GM12872 (cell line): Measurements from ENCODE around the gene TBXAS1.

Source experiments
- TF ChIP-seq, protein P1 (sequence below): IDR thresholded peaks from 3 replicates; pipeline ENCODE4 v1.5.1; 2011; ENCODE audit warnings: low read depth, mild to moderate bottlenecking, low read length, moderate library complexity; ENCODE audit not compliant: insufficient read depth

Gene TBXAS1

DNA sequence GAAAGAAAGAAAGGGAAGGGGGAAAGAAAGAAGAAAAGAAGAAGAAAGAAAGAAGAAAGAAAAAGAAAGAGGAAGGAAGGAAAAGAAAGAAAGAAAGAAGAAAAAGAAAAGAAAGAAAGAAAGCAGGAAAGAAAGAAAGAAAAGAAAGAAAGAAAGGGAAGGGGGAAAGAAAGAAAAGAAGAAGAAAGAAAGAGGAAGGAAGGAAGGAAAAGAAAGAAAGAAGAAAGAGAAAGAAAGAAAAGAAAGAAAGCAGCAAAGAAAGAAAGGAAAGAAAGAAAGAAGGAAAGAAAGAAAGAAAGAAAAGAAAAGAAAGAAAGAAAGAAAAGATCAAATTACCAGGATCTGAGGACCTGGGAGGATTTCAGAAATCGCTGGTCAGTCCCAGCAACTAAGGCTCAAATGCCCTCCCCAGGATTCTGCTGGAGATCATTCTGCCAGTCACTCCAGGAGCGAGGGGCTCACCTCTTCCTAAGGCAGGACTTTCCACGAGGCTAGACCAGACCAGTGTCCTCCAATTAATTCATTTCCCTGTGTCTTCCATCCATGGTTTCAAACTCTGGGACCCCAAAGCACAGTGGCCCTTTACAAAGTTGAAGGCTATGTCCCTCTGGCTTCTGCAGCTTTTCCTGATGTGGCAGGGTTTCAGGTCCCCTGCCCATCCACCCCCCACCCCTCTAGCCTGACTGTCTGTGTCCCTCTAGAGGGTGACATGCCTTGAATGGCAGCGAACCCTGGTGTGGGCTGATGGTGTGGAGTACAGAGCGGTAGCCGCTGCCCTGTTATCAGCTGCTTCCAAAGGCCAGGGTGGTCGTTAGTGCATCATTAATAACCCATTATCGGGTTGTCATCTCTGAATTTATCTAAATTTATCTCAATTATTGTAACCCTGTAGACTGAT lies 155.8 kb downstream of the TBXAS1 start:
- TF ChIP-seq, protein P1, sequence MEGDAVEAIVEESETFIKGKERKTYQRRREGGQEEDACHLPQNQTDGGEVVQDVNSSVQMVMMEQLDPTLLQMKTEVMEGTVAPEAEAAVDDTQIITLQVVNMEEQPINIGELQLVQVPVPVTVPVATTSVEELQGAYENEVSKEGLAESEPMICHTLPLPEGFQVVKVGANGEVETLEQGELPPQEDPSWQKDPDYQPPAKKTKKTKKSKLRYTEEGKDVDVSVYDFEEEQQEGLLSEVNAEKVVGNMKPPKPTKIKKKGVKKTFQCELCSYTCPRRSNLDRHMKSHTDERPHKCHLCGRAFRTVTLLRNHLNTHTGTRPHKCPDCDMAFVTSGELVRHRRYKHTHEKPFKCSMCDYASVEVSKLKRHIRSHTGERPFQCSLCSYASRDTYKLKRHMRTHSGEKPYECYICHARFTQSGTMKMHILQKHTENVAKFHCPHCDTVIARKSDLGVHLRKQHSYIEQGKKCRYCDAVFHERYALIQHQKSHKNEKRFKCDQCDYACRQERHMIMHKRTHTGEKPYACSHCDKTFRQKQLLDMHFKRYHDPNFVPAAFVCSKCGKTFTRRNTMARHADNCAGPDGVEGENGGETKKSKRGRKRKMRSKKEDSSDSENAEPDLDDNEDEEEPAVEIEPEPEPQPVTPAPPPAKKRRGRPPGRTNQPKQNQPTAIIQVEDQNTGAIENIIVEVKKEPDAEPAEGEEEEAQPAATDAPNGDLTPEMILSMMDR = no peak

DNA sequence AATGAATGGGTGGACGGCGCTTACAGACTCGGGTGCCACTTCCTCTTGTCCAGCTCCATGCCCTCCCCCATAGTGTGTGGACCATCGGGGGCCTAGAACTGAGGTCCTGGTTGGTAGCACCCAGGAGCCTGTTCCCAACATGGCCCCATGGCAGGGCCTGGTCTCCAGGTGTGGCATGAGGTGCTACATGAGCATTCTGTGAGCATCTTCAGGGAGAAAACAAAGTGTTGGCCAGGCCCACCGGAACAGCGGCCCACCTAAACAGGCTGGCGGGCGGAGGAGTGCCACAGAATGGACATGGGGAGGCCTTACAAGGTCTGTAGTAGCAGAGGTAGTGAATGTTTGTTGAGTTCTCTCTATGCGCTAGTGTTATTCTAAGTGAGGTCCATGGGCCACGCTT lies 156.7 kb downstream of the TBXAS1 start:
- TF ChIP-seq, protein P1 = no peak

DNA sequence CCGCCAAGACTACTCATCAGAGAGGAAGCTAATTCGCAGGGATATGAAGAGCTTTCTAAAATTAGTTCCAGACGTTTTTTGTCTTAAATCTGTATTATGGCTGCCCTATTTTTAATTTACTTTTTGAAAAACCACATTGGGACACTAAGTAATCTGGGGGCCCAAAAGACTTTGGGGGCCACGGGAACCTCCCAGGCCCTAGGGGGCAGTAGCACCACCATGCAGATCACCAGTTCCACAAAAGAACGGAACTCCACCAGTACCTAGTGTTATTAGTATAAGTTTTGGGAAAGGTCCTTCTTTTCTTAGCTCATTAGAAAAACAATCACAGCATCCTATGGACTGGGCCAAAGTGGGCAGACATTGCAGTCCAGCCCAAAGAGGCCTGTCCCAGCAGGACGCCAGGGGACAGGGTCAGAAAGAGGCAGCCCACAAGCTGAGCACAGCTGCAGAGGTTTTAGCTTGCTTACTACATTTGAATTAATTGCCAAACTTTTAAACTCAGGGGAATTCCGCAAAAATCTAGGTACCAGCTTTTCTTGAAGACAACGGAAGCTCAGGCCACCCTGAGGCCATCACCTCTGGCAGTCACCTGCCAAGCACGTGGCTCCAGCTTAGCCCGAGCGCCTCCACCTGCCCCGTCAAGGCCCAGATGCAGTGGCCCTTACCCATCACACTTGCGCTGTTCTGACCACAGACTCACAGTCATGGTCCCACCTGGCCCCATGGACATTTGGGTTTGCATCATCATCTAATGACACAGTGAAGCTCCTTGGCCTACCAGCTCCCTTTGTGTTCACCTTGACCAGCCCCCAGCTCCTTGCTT lies 158.8 kb downstream of the TBXAS1 start:
- TF ChIP-seq, protein P1 = no peak

DNA sequence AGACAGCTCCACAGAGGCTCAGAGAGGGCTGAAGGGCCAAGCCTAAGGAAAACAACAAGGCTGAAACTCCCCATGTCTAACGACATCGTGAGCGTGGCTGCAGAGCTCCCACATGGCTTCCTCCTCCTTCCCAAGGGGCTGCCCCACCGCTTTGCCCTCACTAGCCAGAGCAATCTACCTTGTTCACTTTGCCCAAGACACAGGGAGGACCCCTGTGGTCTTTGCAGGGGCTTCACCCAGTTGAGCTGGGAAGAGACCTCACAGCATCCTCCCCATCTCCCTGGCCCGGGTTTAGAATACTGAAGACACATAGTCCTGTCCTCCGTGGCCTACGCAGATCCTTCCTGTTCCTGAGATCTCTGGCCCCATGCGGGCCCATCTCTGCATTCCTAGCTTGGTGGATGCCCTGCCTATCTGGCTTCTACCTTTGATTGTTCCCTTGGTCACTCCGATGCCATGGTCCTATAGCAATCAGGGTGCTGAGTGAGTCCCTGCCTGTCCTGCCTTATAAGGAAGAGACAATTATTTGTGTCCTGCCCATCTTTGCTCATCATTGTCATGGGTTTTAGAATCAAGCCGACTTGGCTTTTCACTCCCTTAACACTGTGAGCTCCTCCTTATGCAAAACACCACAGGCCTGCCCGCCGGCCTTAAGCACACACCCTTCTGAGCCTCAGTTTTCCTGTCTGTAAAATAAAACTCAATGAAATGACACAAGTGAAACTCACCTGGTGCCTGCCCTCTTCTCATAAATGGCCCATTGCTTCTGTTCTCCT lies 160.5 kb downstream of the TBXAS1 start:
- TF ChIP-seq, protein P1 = no peak

DNA sequence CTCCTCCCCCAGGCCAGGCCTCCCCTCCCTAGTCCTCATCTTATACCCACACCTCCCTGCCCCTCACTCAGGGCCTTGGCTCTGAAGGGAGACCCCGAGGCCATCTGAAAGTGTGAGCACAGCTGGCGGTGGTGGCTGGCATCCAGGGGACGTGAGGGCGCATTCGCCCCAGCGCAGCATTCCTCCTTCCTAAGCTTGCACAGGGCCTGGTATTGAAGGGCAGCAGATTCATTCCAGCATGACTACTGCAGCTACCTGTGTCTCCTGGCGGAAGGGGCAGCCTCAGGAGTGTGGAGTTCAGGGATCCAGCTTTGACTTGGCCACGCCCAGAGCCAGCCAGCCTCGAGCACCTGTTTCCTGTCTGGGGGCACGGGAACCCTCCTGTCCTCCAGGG lies 161.1 kb downstream of the TBXAS1 start:
- TF ChIP-seq, protein P1 = no peak

DNA sequence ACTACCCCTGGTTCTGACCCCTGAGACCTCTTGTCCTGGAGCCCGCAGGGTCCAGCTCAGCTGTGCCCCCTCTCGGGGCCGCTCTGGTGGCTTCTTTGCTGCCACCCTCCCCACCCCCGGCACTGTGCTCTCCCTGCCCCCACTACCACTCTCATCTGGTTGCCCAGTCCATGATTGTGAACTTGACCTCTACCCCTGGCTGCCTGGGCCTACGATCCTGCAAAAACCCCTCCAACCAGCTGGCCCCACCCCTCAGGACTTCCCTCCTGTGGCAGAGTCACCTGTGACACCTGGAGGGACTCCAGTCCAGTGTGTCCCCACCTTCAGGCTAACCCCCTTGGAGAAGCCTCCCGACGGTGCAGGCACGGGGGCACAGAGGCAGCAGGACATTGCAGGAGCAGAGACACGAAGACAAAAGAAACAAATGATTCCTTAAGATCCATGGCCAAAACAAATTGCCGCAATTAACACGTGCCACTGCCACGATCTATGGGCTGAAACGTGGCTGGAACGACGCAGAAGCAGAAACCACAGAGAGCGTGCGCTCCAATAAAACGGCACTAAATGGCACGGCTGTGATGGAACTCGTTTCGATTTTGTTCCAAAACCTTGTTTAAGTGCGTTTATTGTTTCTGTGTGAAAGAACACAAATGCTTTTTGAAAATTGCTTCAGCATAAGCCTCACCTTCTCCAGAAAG lies 161.7 kb downstream of the TBXAS1 start:
- TF ChIP-seq, protein P1 = no peak
